HepG2 (cell line): Measurements from ENCODE around the gene MUL1. TPM values are rescaled to one million over a fixed set of nuclear protein-coding genes. Genes with fewer than 3 reads are reported as not detected.

ENCODE experiments used
- ADNP ChIP-seq: sonication (generic); formaldehyde crosslinking; IDR thresholded peaks from 2 replicates; pipeline ENCODE4 v1.4.0; 2020; ENCODE audit warnings: missing genetic modification reagents
- ATM ChIP-seq: fragments of 450-650 bp; IDR thresholded peaks from 2 replicates; pipeline ENCODE4 v1.7.1; 2017; ENCODE audit warnings: mild to moderate bottlenecking, borderline replicate concordance
- BRCA1 ChIP-seq: sonication (generic); formaldehyde crosslinking; IDR thresholded peaks from 2 replicates; pipeline ENCODE4 v1.4.0; 2020; ENCODE audit warnings: missing genetic modification reagents
- CBX5 ChIP-seq: sonication (generic); formaldehyde crosslinking; IDR thresholded peaks from 2 replicates; pipeline ENCODE4 v1.4.0; 2020; ENCODE audit warnings: missing genetic modification reagents, borderline replicate concordance
- CEBPB ChIP-seq: IDR thresholded peaks from 2 replicates; pipeline ENCODE4 v1.6.1; 2011; ENCODE audit warnings: low read depth, low read length, improper control_type of control experiment, borderline replicate concordance
- EEA1 ChIP-seq: sonication (generic); formaldehyde crosslinking; IDR thresholded peaks from 2 replicates; pipeline ENCODE4 v1.5.1; 2020; ENCODE audit warnings: mild to moderate bottlenecking, missing genetic modification reagents, borderline replicate concordance
- KDM1A ChIP-seq: IDR thresholded peaks from 2 replicates; pipeline ENCODE4 v1.6.1; 2016; ENCODE audit warnings: missing compliant biosample characterization
- KLF11 ChIP-seq: IDR thresholded peaks from 2 replicates; pipeline ENCODE4 v1.6.1; 2016; ENCODE audit warnings: missing compliant biosample characterization
- PREB ChIP-seq: sonication (generic); formaldehyde crosslinking; IDR thresholded peaks from 2 replicates; pipeline ENCODE4 v1.4.0; 2020; ENCODE audit warnings: missing genetic modification reagents
- PRMT3 ChIP-seq: sonication (generic); formaldehyde crosslinking; IDR thresholded peaks from 2 replicates; pipeline ENCODE4 v1.8.1; 2022; ENCODE audit warnings: low read depth, mild to moderate bottlenecking, moderate library complexity, missing genetic modification reagents, borderline replicate concordance
- RBM39 ChIP-seq: fragments of 200-400 bp; formaldehyde crosslinking; IDR thresholded peaks from one replicate; pipeline ENCODE4 v1.6.1; 2018; ENCODE audit warnings: antibody characterized with exemption, mild to moderate bottlenecking, low read depth, low read length; ENCODE audit not compliant: poor library complexity, severe bottlenecking
- SNAPC5 ChIP-seq: sonication (generic); formaldehyde crosslinking; IDR thresholded peaks from 2 replicates; pipeline ENCODE4 v1.8.1; 2023; ENCODE audit warnings: mild to moderate bottlenecking, missing genetic modification reagents, borderline replicate concordance
- SRF ChIP-seq: IDR thresholded peaks from 2 replicates; pipeline ENCODE4 v1.6.1; 2011; ENCODE audit warnings: mild to moderate bottlenecking, low read depth, low read length, moderate library complexity
- ZBTB40 ChIP-seq, 2 experiments: fragments of 450-650 bp in 1 of 2; sonication (generic) in 1 of 2; formaldehyde crosslinking in 1 of 2; IDR thresholded peaks; 2 replicates each; pipeline versions ENCODE4 v1.6.1 to v1.8.0; 2016 to 2022; ENCODE audit warnings: antibody characterized with exemption in 1 of 2, mild to moderate bottlenecking in 1 of 2, missing genetic modification reagents in 1 of 2
- ZNF121 ChIP-seq: sonication (generic); formaldehyde crosslinking; IDR thresholded peaks from 2 replicates; pipeline ENCODE4 v1.5.0; 2020; ENCODE audit warnings: mild to moderate bottlenecking, missing genetic modification reagents
- ZNF256 ChIP-seq: sonication (generic); formaldehyde crosslinking; conservative IDR thresholded peaks from 2 replicates; pipeline ENCODE4 v1.4.0; 2020; ENCODE audit warnings: missing genetic modification reagents
- ZNF598 ChIP-seq: sonication (generic); formaldehyde crosslinking; IDR thresholded peaks from 2 replicates; pipeline ENCODE4 v1.5.1; 2020; ENCODE audit warnings: mild to moderate bottlenecking, missing genetic modification reagents, borderline replicate concordance
- ZNF766 ChIP-seq: sonication (generic); formaldehyde crosslinking; IDR thresholded peaks from 2 replicates; pipeline ENCODE4 v1.5.0; 2020; ENCODE audit warnings: missing genetic modification reagents, borderline replicate concordance
- ZNF773 ChIP-seq: sonication (generic); formaldehyde crosslinking; IDR thresholded peaks from 2 replicates; pipeline ENCODE4 v1.4.0; 2020; ENCODE audit warnings: missing genetic modification reagents, borderline replicate concordance
- ZSCAN12 ChIP-seq: sonication (generic); formaldehyde crosslinking; IDR thresholded peaks from 2 replicates; pipeline ENCODE4 v1.9.0; 2021; ENCODE audit warnings: mild to moderate bottlenecking, missing genetic modification reagents
- ZSCAN20 ChIP-seq: sonication (generic); formaldehyde crosslinking; IDR thresholded peaks from 2 replicates; pipeline ENCODE4 v1.4.0; 2020; ENCODE audit warnings: missing genetic modification reagents, mild to moderate bottlenecking, borderline replicate concordance
- polyA plus RNA-seq, 8 experiments: library from polyadenylated mRNA; depleted of rRNA in 3 of 8; stranded (reverse) in 7 of 8; unstranded in 1 of 8; fragments of >200 nt; fragmentation: Illumina TruSeq in 4 of 8; extraction: Trizol in 4 of 8; gene quantifications; 2 replicates each; pipeline versions ENCODE4 v1.2.1 to v1.2.3, GENCODE V29; 2011 to 2016; ENCODE audit warnings: low read depth in 4 of 8, missing spikeins in 1 of 8, mixed read lengths in 1 of 8; ENCODE audit not compliant: insufficient read depth in 1 of 8
- total RNA-seq, 5 experiments: library from RNA; depleted of rRNA; stranded (reverse); fragments of >200 nt; fragmentation: Illumina TruSeq; extraction: Trizol; gene quantifications; 2 replicates each; pipeline ENCODE4 v1.2.3, GENCODE V29; 2016; ENCODE audit warnings: low read depth in 1 of 5

The MUL1 gene
- total and polyA plus RNA-seq, 2 of the 13 experiments (the other 11 are each of a cell fraction or from before 2014, with no cell fraction given) = 21.5 to 26.5 TPM

- no peak for TF ChIP-seq PREB
- TF ChIP-seq CEBPB = no peak
- no peak for TF ChIP-seq ZNF766 (CRISPR knock-in tag)
- no peak for TF ChIP-seq ATM
- no peak for TF ChIP-seq KDM1A (CRISPR knock-in tag)
- TF ChIP-seq PRMT3 (CRISPR knock-in tag) = no peak
- no peak for TF ChIP-seq SRF
- no peak for TF ChIP-seq ADNP (CRISPR knock-in tag)
- no peak for TF ChIP-seq ZNF121 (CRISPR knock-in tag)
- TF ChIP-seq CBX5 (CRISPR knock-in tag) = no peak
- no peak for TF ChIP-seq ZSCAN12 (CRISPR knock-in tag)
- no peak for TF ChIP-seq RBM39
- TF ChIP-seq BRCA1 = no peak
- TF ChIP-seq EEA1 (CRISPR knock-in tag) = peak; percentile 59; the same call in 1 of the 2 replicates
- TF ChIP-seq KLF11 (CRISPR knock-in tag) = no peak
- no peak for TF ChIP-seq SNAPC5 (CRISPR knock-in tag)
- TF ChIP-seq ZBTB40 (IDR thresholded peaks at IDR 0.05) = no peak
- no peak for TF ChIP-seq ZBTB40 (CRISPR knock-in tag; IDR thresholded peaks at IDR 0.05)
- TF ChIP-seq ZNF773 (CRISPR knock-in tag) = no peak
- TF ChIP-seq ZNF256 = no peak
- no peak for TF ChIP-seq ZSCAN20 (CRISPR knock-in tag)
- no peak for TF ChIP-seq ZNF598 (CRISPR knock-in tag)
Observed at GRCh38 chr1:20552728-20553445, 44.9 kb upstream of the MUL1 start (continued).
